SIG-M5 treated with dmso at 0.1 percent for 504 hours (cell line): ENCODE data around the gene CCNQ.

Source experiments
- DNase-seq: peaks from one replicate; lab custom pipeline; 2025; ENCODE audit not compliant: unreplicated experiment; lab: John Stamatoyannopoulos, UW

The CCNQ gene

GRCh38 chrX:153578200-153578835 lies 20.6 kb downstream of the CCNQ start:
- DNase-seq: no peak

GRCh38 chrX:153576961-153577360 lies 22.0 kb downstream of the CCNQ start:
- DNase-seq: no peak

- DNase-seq: no peak
These were observed 22.6 kb downstream of the CCNQ start for GRCh38 chrX:153576239-153576870.

- DNase-seq: no peak
These were observed 25.0 kb downstream of the CCNQ start for GRCh38 chrX:153573984-153574383.

GRCh38 chrX:153572601-153573000 lies 26.3 kb downstream of the CCNQ start:
- no peak for DNase-seq

DNA sequence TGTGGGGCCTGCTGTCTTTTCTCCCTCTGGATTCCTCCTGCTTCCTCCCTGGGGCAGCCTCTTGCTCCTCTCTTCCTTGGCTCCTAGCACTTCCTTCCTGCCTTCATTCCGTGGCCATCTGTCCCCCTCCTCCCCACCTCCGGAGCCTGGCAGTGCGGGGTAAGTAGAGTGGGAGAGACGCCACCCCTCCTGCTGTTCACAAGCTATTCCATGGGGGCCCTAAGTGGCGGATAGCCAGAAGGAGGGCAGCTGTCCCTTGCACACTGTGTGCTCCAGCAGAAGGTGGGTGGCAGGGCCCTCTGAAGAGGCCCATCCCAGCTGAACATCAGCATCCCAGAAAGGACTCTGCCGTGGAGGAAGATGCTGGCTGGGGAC lies 27.4 kb downstream of the CCNQ start:
- no peak for DNase-seq

DNA sequence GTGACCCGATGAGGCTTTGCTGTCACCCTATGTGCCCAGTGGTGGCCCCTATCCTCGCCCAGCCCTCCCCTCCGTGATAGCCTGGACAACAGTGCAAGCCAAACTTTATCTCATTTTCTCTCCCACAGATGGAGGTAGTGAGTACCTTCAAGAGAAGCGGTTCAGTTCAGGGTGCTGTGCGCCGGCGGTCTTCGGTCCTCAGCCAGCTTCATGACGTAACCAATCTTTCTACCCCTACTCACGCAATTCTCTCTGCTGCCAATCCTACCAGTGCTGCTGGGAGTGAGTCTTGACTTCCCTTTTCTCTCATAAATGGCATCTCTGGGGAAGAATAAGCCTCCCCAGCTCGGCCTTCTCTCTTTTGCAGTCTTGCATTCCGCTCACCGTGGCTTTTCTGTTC lies 29.5 kb downstream of the CCNQ start:
- peak; percentile 88 for DNase-seq

GRCh38 chrX:153568451-153569011 lies 30.4 kb downstream of the CCNQ start:
- no peak for DNase-seq

DNA sequence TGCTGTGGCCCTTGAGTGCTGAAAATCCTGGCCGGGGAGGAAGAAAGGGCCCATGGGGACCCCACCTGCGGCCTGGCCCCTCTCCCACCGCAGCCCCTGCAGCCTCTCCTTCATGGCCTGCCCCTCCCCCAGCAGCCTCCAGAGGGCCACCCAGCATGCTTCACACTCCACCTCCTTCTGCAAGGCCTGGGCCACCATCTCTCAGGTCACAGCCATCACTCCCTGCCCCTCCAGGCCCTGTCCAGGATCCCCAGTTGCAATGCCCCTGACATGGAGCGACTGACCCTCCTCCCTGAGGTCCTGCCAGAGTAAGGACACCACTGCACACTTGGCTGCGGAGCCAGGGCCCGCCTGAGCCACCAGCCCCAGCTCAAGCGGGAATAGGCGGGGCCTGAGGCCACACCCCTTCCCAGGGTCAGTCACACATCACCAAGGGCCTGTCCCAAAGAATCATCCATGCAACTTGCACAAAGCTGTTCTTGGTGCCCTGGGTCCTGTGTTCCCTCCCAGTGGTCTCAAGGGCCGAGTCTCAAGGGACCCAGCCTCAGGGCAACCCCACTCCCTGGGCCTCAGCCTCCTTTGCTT lies 32.9 kb downstream of the CCNQ start:
- no peak for DNase-seq

DNA sequence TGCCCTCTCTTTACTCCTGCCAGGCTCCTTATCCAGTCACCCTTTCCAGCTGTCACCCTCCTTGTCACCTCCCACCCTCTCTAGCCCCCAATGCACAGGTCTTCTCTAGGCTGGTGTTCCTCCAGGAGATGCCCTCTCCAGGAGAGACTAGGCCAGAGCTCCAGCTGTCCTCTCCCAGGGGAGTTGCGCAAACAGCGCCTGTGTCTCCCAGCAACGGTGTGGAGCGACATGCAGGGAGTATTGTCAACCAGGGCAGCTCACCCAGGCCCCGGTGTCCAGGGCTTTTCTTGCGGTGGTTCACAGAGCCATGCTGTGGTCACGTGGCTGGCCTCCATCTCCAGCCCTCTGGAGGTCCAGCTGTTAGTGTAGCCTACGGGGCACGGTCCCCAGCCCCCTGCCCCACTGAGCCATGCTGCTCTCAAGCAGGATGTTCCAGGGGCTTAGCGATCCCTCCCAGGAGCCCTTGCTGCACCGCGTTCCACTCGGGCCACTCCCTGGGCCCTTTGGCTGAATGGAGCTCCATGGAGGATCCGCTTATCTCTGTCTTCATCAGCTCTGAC lies 34.8 kb downstream of the CCNQ start:
- DNase-seq: no peak

DNA sequence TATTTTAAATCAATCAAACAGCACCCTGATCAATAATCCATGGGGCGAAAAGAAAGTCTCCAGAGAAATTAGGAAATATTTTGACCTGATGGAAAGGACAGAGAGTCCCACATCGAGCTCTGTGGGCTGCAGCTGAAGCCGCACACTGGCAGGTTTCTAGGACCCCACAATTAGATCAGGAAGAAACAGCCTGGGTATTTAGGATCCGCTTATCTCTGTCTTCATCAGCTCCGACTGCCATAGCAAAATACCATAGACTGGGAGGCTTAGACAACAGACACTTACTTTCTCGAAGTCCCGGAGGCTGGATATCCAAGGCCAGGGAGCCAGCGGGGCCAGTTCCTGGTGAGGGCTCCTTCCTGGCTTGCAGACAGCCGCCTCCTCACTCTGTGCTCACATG lies 36.4 kb downstream of the CCNQ start:
- DNase-seq: no peak

- DNase-seq: no peak
These were observed 37.6 kb downstream of the CCNQ start for GRCh38 chrX:153561337-153561736.

GRCh38 chrX:153560466-153560865 lies 38.5 kb downstream of the CCNQ start:
- DNase-seq: no peak

GRCh38 chrX:153560000-153560399 lies 38.9 kb downstream of the CCNQ start:
- DNase-seq: no peak

DNA sequence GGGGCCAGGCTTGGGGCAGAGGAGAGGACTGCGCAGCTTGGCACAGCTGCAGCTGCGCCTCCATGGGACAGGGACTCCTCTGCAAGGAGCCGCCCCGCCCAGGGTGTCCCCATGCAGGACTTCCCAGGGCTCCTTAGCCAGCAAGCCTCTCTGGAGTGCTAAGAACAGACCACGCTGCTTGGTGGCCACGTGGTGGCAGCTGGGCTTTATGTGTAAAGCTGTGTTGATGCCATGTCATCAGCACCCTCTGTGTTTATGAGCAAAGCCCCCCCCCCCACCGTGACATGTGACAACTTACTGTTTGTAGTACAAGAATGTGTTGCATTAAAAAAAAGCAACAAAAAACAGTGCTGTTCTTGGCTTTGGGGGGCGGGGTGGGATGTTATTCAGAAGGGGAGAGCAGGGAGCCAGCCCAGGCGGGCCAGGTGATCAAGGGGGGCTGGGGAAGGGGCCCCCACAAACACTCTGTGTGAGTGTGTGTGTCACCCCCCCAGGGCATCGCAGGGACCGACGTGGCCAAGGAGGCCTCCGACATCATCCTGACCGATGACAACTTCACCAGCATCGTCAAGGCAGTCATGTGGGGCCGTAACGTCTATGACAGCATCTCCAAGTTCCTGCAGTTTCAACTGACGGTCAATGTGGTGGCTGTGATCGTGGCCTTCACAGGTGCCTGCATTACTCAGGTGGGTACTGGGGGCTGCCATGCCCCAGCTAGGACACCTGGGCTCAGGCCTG lies 41.2 kb downstream of the CCNQ start:
- no peak for DNase-seq

DNA sequence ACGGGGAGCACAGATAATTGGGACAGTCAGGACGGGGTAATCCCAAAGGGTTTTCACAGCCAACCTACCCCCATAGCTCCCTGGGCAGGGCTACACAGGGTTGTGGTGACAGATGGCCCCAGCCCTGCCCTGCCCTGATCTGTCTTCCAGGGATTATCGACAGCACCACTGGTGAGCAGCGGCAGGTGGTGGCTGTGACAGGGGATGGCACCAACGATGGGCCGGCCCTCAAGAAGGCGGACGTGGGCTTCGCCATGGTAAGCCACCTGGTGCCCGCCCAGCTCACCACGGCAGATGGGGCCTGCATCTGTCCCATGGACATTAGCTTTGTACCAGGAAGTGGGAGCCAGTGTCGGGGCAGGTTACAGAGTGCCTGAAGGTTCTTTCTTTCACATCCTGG lies 42.2 kb downstream of the CCNQ start:
- DNase-seq: no peak

DNA sequence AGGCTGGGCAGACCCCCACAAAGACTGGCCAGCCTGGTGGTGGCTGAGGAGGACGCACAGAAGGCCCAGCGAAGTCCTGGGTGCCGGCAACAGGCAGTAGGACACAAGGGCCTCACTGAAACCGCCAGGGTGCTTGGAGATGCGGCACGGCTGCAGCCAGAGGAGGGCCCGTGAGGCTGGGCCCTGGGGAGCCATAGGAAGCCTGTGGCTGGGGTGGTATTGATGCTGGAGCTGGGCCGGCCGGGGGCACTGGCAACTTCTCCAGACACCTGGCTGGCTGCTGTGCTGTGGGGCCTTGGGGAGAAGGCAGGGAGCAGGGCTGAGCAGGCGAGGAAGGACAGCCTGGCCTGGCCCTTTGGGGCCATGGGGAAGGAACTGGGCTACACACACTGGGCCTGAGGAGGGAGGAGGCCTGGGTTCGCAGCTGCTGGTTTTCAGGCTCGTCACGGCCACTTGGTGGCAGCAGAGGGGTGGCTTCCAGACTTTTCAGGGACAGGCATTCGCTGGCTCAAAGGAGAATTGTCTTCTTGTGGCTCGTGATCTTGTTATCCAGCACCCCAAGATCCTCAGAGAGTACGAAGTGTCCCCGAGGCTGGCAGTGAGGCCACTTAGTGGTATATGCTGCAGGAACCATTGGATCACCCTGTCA lies 44.3 kb downstream of the CCNQ start:
- peak; percentile 56 for DNase-seq

DNA sequence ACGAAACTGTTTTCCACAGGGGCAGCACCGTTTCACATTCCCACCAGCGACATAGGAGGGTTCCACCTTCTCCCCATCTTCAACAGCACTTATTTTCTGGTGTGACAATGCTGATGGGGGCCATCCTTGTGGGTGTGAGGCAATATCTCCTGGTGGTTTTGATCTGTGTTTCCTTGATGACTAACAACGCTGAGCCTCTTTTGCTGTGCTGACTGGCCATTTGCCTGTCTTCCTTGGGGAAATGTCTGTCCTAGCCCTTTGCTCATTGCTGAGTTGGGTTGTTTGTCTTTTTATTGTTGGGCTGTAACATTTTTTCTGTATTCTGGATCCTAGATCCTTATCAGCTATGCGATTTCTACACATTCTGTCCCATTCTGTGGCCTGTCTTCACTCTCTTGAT lies 47.8 kb downstream of the CCNQ start:
- DNase-seq: peak; percentile 57

DNA sequence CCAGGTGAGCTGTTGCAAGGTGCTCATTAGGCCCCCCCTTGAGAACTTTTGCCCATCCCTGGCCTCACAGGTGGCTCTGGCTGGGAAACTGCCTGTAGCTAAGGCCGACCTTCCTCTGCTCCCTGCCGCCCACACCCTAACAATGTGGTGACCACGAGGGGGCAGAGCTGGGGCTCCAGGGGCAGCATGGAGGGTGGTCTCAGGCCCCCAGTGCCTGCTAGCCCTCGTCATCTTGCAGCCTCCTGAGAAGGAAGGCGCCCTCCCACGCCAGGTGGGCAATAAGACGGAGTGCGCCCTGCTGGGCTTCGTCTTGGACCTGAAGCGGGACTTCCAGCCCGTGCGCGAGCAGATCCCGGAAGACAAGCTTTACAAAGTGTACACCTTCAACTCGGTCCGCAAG lies 49.1 kb downstream of the CCNQ start:
- DNase-seq: no peak

GRCh38 chrX:153549231-153549630 lies 49.7 kb downstream of the CCNQ start:
- DNase-seq: no peak

GRCh38 chrX:153547195-153547594 lies 51.7 kb downstream of the CCNQ start:
- no peak for DNase-seq
